H1 (cell line): ENCODE measurements around the gene EXD1. TPM values are rescaled to one million over a fixed set of nuclear protein-coding genes. Genes with fewer than 3 reads are reported as not detected.

ENCODE experiments used
- KDM5A ChIP-seq: fragments of 200-600 bp; IDR thresholded peaks from 2 replicates; pipeline ENCODE4 v1.7.1; 2012; ENCODE audit warnings: mild to moderate bottlenecking, low read length, inconsistent platforms, mixed read lengths
- MAFK ChIP-seq: IDR thresholded peaks from 2 replicates; pipeline ENCODE4 v1.6.1; 2012; ENCODE audit warnings: low read depth, mild to moderate bottlenecking, improper control_type of control experiment, low read length
- PHF8 ChIP-seq: fragments of 200-600 bp; sonication (generic); conservative IDR thresholded peaks from 2 replicates; pipeline ENCODE4 v1.7.1; 2012; ENCODE audit warnings: low read depth, mild to moderate bottlenecking, inconsistent platforms, low read length, moderate library complexity
- POLR2A ChIP-seq, 2 experiments: IDR thresholded peaks; 1 replicate in 1 of 2; 2 replicates in 1 of 2; pipeline ENCODE4 v1.6.1; 2011; ENCODE audit warnings: low read depth in 2 of 2, low read length in 2 of 2, mild to moderate bottlenecking in 2 of 2; ENCODE audit errors: control extremely low read depth in 1 of 2
- SUZ12 ChIP-seq: fragments of 200-600 bp; sonication (generic); IDR thresholded peaks from 2 replicates; pipeline ENCODE4 v1.6.1; 2012; ENCODE audit warnings: mild to moderate bottlenecking, inconsistent platforms, low read length, moderate library complexity, mixed read lengths
- TCF12 ChIP-seq: IDR thresholded peaks from 2 replicates; pipeline ENCODE4 v1.6.1; 2011; ENCODE audit warnings: low read depth, mild to moderate bottlenecking, low read length
- polyA plus RNA-seq, 7 experiments: library from polyadenylated mRNA; depleted of rRNA in 3 of 7; stranded (reverse) in 5 of 7; unstranded in 2 of 7; fragments of >200 nt in 5 of 7; fragments of 200-250 nt in 2 of 7; gene quantifications; 1 replicate in 5 of 7; 2 replicates in 1 of 7; 4 replicates in 1 of 7; pipeline versions ENCODE4 v1.2.1 to v1.2.3, GENCODE V29; 2011 to 2013; ENCODE audit warnings: missing spikeins in 2 of 7, mixed read lengths in 2 of 7
- total RNA-seq: library from RNA; stranded (reverse); fragmentation: NEBNext Ultra II Directional; extraction: Animal tissue kit (Norgen Biotek cat#: 25700); gene quantifications from 2 replicates; pipeline ENCODE4 v1.2.1, GENCODE V29; 2021

The EXD1 gene
- total and polyA plus RNA-seq, 2 of the 8 experiments (the other 6 are each of a cell fraction or from before 2014, with no cell fraction given) = 0.06 to 0.54 TPM

DNA sequence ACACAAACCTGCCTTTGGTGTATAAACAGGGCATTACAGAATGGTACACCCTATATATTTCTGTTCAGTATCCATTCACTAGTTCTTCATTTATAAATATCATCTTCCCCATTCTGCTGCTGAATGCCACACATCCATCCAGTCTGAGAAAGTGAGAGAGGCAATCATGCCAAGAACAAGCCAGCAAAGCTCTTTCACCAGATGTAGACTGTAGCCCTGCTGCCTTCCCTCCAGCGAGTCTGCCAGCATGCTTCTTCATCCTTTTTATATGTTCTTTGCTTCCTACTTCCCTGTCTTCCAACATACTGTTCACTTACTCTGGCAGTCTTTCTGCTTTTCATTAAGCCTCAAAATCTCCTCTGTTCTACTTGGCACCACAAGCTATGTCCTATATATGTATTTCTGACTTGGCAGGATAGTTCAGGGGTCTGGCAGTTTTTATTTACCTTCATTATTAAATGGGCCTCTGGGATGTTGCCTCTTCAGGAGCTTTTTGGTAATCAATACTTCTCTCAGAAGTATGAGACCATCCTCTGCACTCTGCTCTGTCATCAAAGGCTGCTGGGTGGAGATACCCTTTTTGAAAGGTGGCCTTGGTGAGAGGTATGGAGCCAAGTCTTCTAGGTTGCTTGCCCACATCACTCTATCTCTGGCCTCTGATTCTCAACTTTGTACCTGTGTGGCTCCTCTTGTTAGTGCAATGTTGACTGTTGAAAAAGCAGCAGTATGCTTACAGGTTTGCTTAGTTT, 49.2 kb upstream of the EXD1 start (continued):
- TF ChIP-seq TCF12 (no peak), SUZ12 (no peak), PHF8 (no peak), KDM5A (no peak), POLR2A (IDR thresholded peaks at IDR 0.05; ENCODE audit: control extremely low read depth in 1 of 2, low read depth in 2 of 2, low read length in 2 of 2) (no peak), MAFK (no peak)
